A549 (cell line): ENCODE measurements around the gene SUMO3. TPM values are rescaled to one million over a fixed set of nuclear protein-coding genes. Genes with fewer than 3 reads are reported as not detected.

Source experiments
- ATAC-seq, 2 experiments: fragments of 200-7000 bp in 1 of 2; fragments of >200 bp in 1 of 2; cut with Nextera tagmentation in 1 of 2; cut with Tn5 transposase in 1 of 2; 3 replicates each; pipeline versions ENCODE4 v1.8.0 to v1.9.1; 2018 to 2020; ENCODE audit warnings: mild to moderate bottlenecking in 1 of 2, moderate library complexity in 1 of 2
- CTCF ChIA-PET: fragments of 300-600 bp; sonication (Branson Sonifier 250); formaldehyde crosslinking; extraction: SDS; loops from one replicate; lab custom pipeline; 2021; ENCODE audit warnings: antibody characterized with exemption, inconsistent platforms; lab: Yijun Ruan, JAX
- POLR2A ChIA-PET: fragments of 350-600 bp; formaldehyde crosslinking; extraction: SDS; loops from one replicate; lab custom pipeline; 2021; ENCODE audit warnings: antibody characterized with exemption, inconsistent platforms; lab: Yijun Ruan, JAX
- DNase-seq, 2 experiments: peaks; one replicate each; pipeline versions ENCODE4 v3.0.0 to v3.0.0-alpha.2; 2011 to 2016; ENCODE audit warnings: low read depth in 1 of 2, low spot score in 1 of 2
- FAIRE-seq: peaks from 2 replicates; lab custom pipeline; 2011; peaks lifted over from hg19 to GRCh38; lab: Jason Lieb, UNC
- H3K27ac ChIP-seq, 2 experiments: fragments of >200 bp; sonication (Bioruptor Twin); formaldehyde crosslinking; 3 replicates each; pipeline ENCODE4 v1.5.1; 2016 to 2017
- H3K4me1 ChIP-seq: fragments of >200 bp; sonication (Bioruptor Twin); formaldehyde crosslinking; 3 replicates; pipeline ENCODE4 v1.6.1; 2016
- H3K4me2 ChIP-seq: fragments of >200 bp; sonication (Bioruptor Twin); formaldehyde crosslinking; 3 replicates; pipeline ENCODE4 v1.6.1; 2016
- H3K4me3 ChIP-seq: fragments of >200 bp; sonication (Bioruptor Twin); formaldehyde crosslinking; 3 replicates; pipeline ENCODE4 v1.5.1; 2016
- H3K9me3 ChIP-seq: fragments of >200 bp; sonication (Bioruptor Twin); formaldehyde crosslinking; 3 replicates; pipeline ENCODE4 v1.6.1; 2016
- ATOH8 ChIP-seq: fragments of 250-450 bp; sonication (Bioruptor Pico); IDR thresholded peaks from 2 replicates; pipeline ENCODE4 v1.5.0; 2020; ENCODE audit warnings: low read depth, mild to moderate bottlenecking, moderate library complexity
- CBX8 ChIP-seq: fragments of 200-600 bp; sonication (generic); IDR thresholded peaks from 2 replicates; pipeline ENCODE4 v1.6.1; 2016
- CEBPB ChIP-seq, 2 experiments: fragments of >200 bp in 1 of 2; sonication (Bioruptor Twin) in 1 of 2; formaldehyde crosslinking in 1 of 2; IDR thresholded peaks; 2 replicates each; pipeline ENCODE4 v1.6.1; 2012 to 2016
- CHD2 ChIP-seq: fragments of 150-350 bp; IDR thresholded peaks from 2 replicates; pipeline ENCODE4 v1.6.1; 2014; ENCODE audit warnings: low read length; ENCODE audit not compliant: partially characterized antibody
- ELK1 ChIP-seq: fragments of 150-350 bp; IDR thresholded peaks from 2 replicates; pipeline ENCODE4 v1.6.1; 2014; ENCODE audit warnings: low read depth, mild to moderate bottlenecking, low read length
- ESRRA ChIP-seq: fragments of 150-350 bp; IDR thresholded peaks from 2 replicates; pipeline ENCODE4 v1.6.1; 2014; ENCODE audit warnings: mild to moderate bottlenecking, low read length, borderline replicate concordance
- FOSB ChIP-seq: fragments of 250-450 bp; sonication (Bioruptor Pico); IDR thresholded peaks from 2 replicates; pipeline ENCODE4 v1.5.0; 2020; ENCODE audit warnings: mild to moderate bottlenecking, moderate library complexity
- HDAC2 ChIP-seq: fragments of 200-600 bp; sonication (generic); IDR thresholded peaks from 2 replicates; pipeline ENCODE4 v1.6.1; 2016
- JUNB ChIP-seq: fragments of >200 bp; sonication (Bioruptor Twin); formaldehyde crosslinking; IDR thresholded peaks from 2 replicates; pipeline ENCODE4 v1.6.1; 2016
- MAX ChIP-seq: IDR thresholded peaks from 2 replicates; pipeline ENCODE4 v1.6.1; 2012
- MYC ChIP-seq: IDR thresholded peaks from 2 replicates; pipeline ENCODE4 v1.6.1; 2012; ENCODE audit warnings: mild to moderate bottlenecking, inconsistent platforms, low read length, improper control_type of control experiment, borderline replicate concordance
- PHF8 ChIP-seq: fragments of 200-600 bp; sonication (generic); IDR thresholded peaks from 2 replicates; pipeline ENCODE4 v1.6.1; 2016; ENCODE audit warnings: low read depth, mild to moderate bottlenecking, antibody characterized with exemption, moderate library complexity, borderline replicate concordance
- POLR2AphosphoS2 ChIP-seq: conservative IDR thresholded peaks from 2 replicates; pipeline ENCODE4 v1.6.1; 2012; ENCODE audit warnings: low read length, improper control_type of control experiment, inconsistent platforms
- RAD21 ChIP-seq, 2 experiments: fragments of >200 bp in 1 of 2; sonication (Bioruptor Twin) in 1 of 2; formaldehyde crosslinking in 1 of 2; IDR thresholded peaks in 1 of 2; conservative IDR thresholded peaks in 1 of 2; 2 replicates in 1 of 2; 3 replicates in 1 of 2; pipeline ENCODE4 v1.6.1; 2012 to 2018; ENCODE audit warnings: inconsistent platforms in 1 of 2
- RARB ChIP-seq: fragments of 250-450 bp; sonication (Bioruptor Pico); IDR thresholded peaks from 2 replicates; pipeline ENCODE4 v1.8.0; 2021; ENCODE audit warnings: mild to moderate bottlenecking, moderate library complexity
- REST ChIP-seq: fragments of 200-600 bp; sonication (generic); IDR thresholded peaks from 2 replicates; pipeline ENCODE4 v1.6.1; 2016; ENCODE audit warnings: antibody characterized with exemption, mild to moderate bottlenecking, moderate library complexity
- SMC3 ChIP-seq: fragments of >200 bp; sonication (Bioruptor Twin); formaldehyde crosslinking; IDR thresholded peaks from 3 replicates; pipeline ENCODE4 v1.6.1; 2018; ENCODE audit warnings: inconsistent platforms
- ZSCAN20 ChIP-seq: fragments of 250-450 bp; sonication (Bioruptor Pico); IDR thresholded peaks from 2 replicates; pipeline ENCODE4 v1.8.0; 2022; ENCODE audit warnings: mild to moderate bottlenecking, moderate library complexity
- WGBS: methylation state at CpG from one replicate; pipeline ENCODE4 v1.1.6; 2017; ENCODE audit errors: missing lambda C conversion rate; 5-methylcytosine and 5-hydroxymethylcytosine counted together
- polyA plus RNA-seq, 4 experiments: library from polyadenylated mRNA; depleted of rRNA in 3 of 4; stranded (reverse); fragments of >200 nt; fragmentation: RNase III in 1 of 4; extraction: RNeasy Plus Mini Kit Qiagen cat#74134 plus additional on column Dnase treatment in 1 of 4; gene quantifications; 2 replicates in 3 of 4; 3 replicates in 1 of 4; pipeline ENCODE4 v1.2.3, GENCODE V29; 2011 to 2017

The SUMO3 gene
- polyA plus RNA-seq, 2 of the 4 experiments (the other 2 are of a cell fraction) = 78.4 to 110 TPM

GRCh38 chr21:44756423-44757185, 61.3 kb downstream of the SUMO3 start:
- WGBS = 69% methylated on average over 22 of the region's 23 CpGs
- Histone ChIP-seq H3K4me3 (no peak overlapping the region), H3K4me2 (no peak overlapping the region), H3K27ac (no peak overlapping the region), H3K4me1 (no peaks in the 10 kb centered on the region), H3K9me3 (no peaks in the 10 kb centered on the region)
- DNase-seq (no peak), FAIRE-seq (no peak), ATAC-seq (no peak)
- TF ChIP-seq ELK1 (no peak), MAX (no peak), RARB (CRISPR knock-in tag) (no peak), REST (no peak), RAD21 (conservative IDR thresholded peaks at IDR 0.05 in 1 of 2, IDR thresholded peaks at IDR 0.05 in 1 of 2) (no peak), MYC (no peak), PHF8 (no peak), ATOH8 (CRISPR knock-in tag) (no peak), SMC3 (no peak), HDAC2 (no peak), POLR2AphosphoS2 (no peak), CEBPB (IDR thresholded peaks at IDR 0.05) (no peak), FOSB (CRISPR knock-in tag) (no peak), CBX8 (no peak), CHD2 (no peak), ZSCAN20 (CRISPR knock-in tag) (no peak), JUNB (no peak), ESRRA (no peak)
- ChIA-PET POLR2A (no interaction called here), CTCF (interaction anchor here (1.4 kb wide), 1 partner anchor 14 kb away, joined by 4 read pairs; no protein-coding TSS in a partner anchor)

Other genes with a start within 250 kb of the SUMO3 start
- not detected in 2 replicates for gene KRTAP10-4, start 244.3 kb downstream of the SUMO3 start, polyA plus RNA-seq (2011; rRNA removed)
- gene KRTAP10-4, start 244.3 kb downstream of the SUMO3 start, polyA plus RNA-seq (2017; fragmentation: RNase III; extraction: RNeasy Plus Mini Kit Qiagen cat#74134 plus additional on column Dnase treatment) = not detected in 3 replicates
- gene KRTAP10-5, start 237.5 kb downstream of the SUMO3 start, polyA plus RNA-seq (2011; rRNA removed) = not detected in 2 replicates
- not detected in 3 replicates for gene KRTAP10-5, start 237.5 kb downstream of the SUMO3 start, polyA plus RNA-seq (2017; fragmentation: RNase III; extraction: RNeasy Plus Mini Kit Qiagen cat#74134 plus additional on column Dnase treatment)
- not detected in 2 replicates for gene KRTAP10-6, start 225.6 kb downstream of the SUMO3 start, polyA plus RNA-seq (2011; rRNA removed)
- gene KRTAP10-6, start 225.6 kb downstream of the SUMO3 start, polyA plus RNA-seq (2017; fragmentation: RNase III; extraction: RNeasy Plus Mini Kit Qiagen cat#74134 plus additional on column Dnase treatment) = not detected in 3 replicates
- not detected in 2 replicates for gene KRTAP10-7, start 217.5 kb downstream of the SUMO3 start, polyA plus RNA-seq (2011; rRNA removed)
- not detected in 3 replicates for gene KRTAP10-7, start 217.5 kb downstream of the SUMO3 start, polyA plus RNA-seq (2017; fragmentation: RNase III; extraction: RNeasy Plus Mini Kit Qiagen cat#74134 plus additional on column Dnase treatment)
- not detected in 2 replicates for gene KRTAP10-8, start 206.0 kb downstream of the SUMO3 start, polyA plus RNA-seq (2011; rRNA removed)
- gene KRTAP10-8, start 206.0 kb downstream of the SUMO3 start, polyA plus RNA-seq (2017; fragmentation: RNase III; extraction: RNeasy Plus Mini Kit Qiagen cat#74134 plus additional on column Dnase treatment) = not detected in 3 replicates
- gene KRTAP10-9, start 191.0 kb downstream of the SUMO3 start, polyA plus RNA-seq (2011; rRNA removed) = not detected in 2 replicates
- gene KRTAP10-9, start 191.0 kb downstream of the SUMO3 start, polyA plus RNA-seq (2017; fragmentation: RNase III; extraction: RNeasy Plus Mini Kit Qiagen cat#74134 plus additional on column Dnase treatment) = not detected in 3 replicates
- gene KRTAP10-10, start 180.7 kb downstream of the SUMO3 start, polyA plus RNA-seq (2011; rRNA removed) = not detected in 2 replicates
- not detected in 3 replicates for gene KRTAP10-10, start 180.7 kb downstream of the SUMO3 start, polyA plus RNA-seq (2017; fragmentation: RNase III; extraction: RNeasy Plus Mini Kit Qiagen cat#74134 plus additional on column Dnase treatment)
- not detected in 2 replicates for gene KRTAP10-11, start 171.6 kb downstream of the SUMO3 start, polyA plus RNA-seq (2011; rRNA removed)
- gene KRTAP10-11, start 171.6 kb downstream of the SUMO3 start, polyA plus RNA-seq (2017; fragmentation: RNase III; extraction: RNeasy Plus Mini Kit Qiagen cat#74134 plus additional on column Dnase treatment) = not detected in 3 replicates
- gene KRTAP12-4, start 163.4 kb downstream of the SUMO3 start, polyA plus RNA-seq (2011; rRNA removed) = not detected in 2 replicates
- not detected in 3 replicates for gene KRTAP12-4, start 163.4 kb downstream of the SUMO3 start, polyA plus RNA-seq (2017; fragmentation: RNase III; extraction: RNeasy Plus Mini Kit Qiagen cat#74134 plus additional on column Dnase treatment)
- not detected in 2 replicates for gene KRTAP12-3, start 160.1 kb downstream of the SUMO3 start, polyA plus RNA-seq (2011; rRNA removed)
- gene KRTAP12-3, start 160.1 kb downstream of the SUMO3 start, polyA plus RNA-seq (2017; fragmentation: RNase III; extraction: RNeasy Plus Mini Kit Qiagen cat#74134 plus additional on column Dnase treatment) = not detected in 3 replicates
- gene KRTAP12-2, start 151.1 kb downstream of the SUMO3 start, polyA plus RNA-seq (2011; rRNA removed) = not detected in 2 replicates
- not detected in 3 replicates for gene KRTAP12-2, start 151.1 kb downstream of the SUMO3 start, polyA plus RNA-seq (2017; fragmentation: RNase III; extraction: RNeasy Plus Mini Kit Qiagen cat#74134 plus additional on column Dnase treatment)
- gene KRTAP12-1, start 135.9 kb downstream of the SUMO3 start, polyA plus RNA-seq (2011; rRNA removed) = not detected in 2 replicates
- not detected in 3 replicates for gene KRTAP12-1, start 135.9 kb downstream of the SUMO3 start, polyA plus RNA-seq (2017; fragmentation: RNase III; extraction: RNeasy Plus Mini Kit Qiagen cat#74134 plus additional on column Dnase treatment)
- not detected in 2 replicates for gene KRTAP10-12, start 120.9 kb downstream of the SUMO3 start, polyA plus RNA-seq (2011; rRNA removed)
- gene KRTAP10-12, start 120.9 kb downstream of the SUMO3 start, polyA plus RNA-seq (2017; fragmentation: RNase III; extraction: RNeasy Plus Mini Kit Qiagen cat#74134 plus additional on column Dnase treatment) = not detected in 3 replicates
- gene TSPEAR, start 106.5 kb downstream of the SUMO3 start, polyA plus RNA-seq (2011; rRNA removed) = not detected in 2 replicates
- gene TSPEAR, start 106.5 kb downstream of the SUMO3 start, polyA plus RNA-seq (2017; fragmentation: RNase III; extraction: RNeasy Plus Mini Kit Qiagen cat#74134 plus additional on column Dnase treatment) = not detected in 3 replicates
- gene UBE2G2, start 16.2 kb downstream of the SUMO3 start, polyA plus RNA-seq (2011; rRNA removed) = 65.8 and 68.2 TPM in 2 replicates
- gene UBE2G2, start 16.2 kb downstream of the SUMO3 start, polyA plus RNA-seq (2017; fragmentation: RNase III; extraction: RNeasy Plus Mini Kit Qiagen cat#74134 plus additional on column Dnase treatment) = 56.9 to 63.5 TPM (median 62.7 TPM) in 3 replicates
- 97.6 and 99.4 TPM in 2 replicates for gene PTTG1IP, start 55.6 kb upstream of the SUMO3 start, polyA plus RNA-seq (2011; rRNA removed)
- 93.2 to 103 TPM (median 98.7 TPM) in 3 replicates for gene PTTG1IP, start 55.6 kb upstream of the SUMO3 start, polyA plus RNA-seq (2017; fragmentation: RNase III; extraction: RNeasy Plus Mini Kit Qiagen cat#74134 plus additional on column Dnase treatment)
- 0.59 and 0.62 TPM in 2 replicates for gene ITGB2, start 102.8 kb upstream of the SUMO3 start, polyA plus RNA-seq (2011; rRNA removed)
- 0.34 to 0.54 TPM (median 0.46 TPM) in 3 replicates for gene ITGB2, start 102.8 kb upstream of the SUMO3 start, polyA plus RNA-seq (2017; fragmentation: RNase III; extraction: RNeasy Plus Mini Kit Qiagen cat#74134 plus additional on column Dnase treatment)
- 12.7 and 26.9 TPM in 2 replicates for gene SLX9, start 122.0 kb upstream of the SUMO3 start, polyA plus RNA-seq (2011; rRNA removed)
- 40.4 to 43.1 TPM (median 40.6 TPM) in 3 replicates for gene SLX9, start 122.0 kb upstream of the SUMO3 start, polyA plus RNA-seq (2017; fragmentation: RNase III; extraction: RNeasy Plus Mini Kit Qiagen cat#74134 plus additional on column Dnase treatment)